ENCODE results near the gene HNRNPH3. TPM values are rescaled to one million over a fixed set of nuclear protein-coding genes. Genes with fewer than 3 reads are reported as not detected.
"Not testable (repeated sequence)": the region's sequence is repeated elsewhere in the genome, so short reads cannot be mapped to it uniquely, and the experiment has no call there.

The HNRNPH3 gene
- total RNA-seq, 6 experiments from 2014 or later: 105 to 170 (median 136) TPM

DNA sequence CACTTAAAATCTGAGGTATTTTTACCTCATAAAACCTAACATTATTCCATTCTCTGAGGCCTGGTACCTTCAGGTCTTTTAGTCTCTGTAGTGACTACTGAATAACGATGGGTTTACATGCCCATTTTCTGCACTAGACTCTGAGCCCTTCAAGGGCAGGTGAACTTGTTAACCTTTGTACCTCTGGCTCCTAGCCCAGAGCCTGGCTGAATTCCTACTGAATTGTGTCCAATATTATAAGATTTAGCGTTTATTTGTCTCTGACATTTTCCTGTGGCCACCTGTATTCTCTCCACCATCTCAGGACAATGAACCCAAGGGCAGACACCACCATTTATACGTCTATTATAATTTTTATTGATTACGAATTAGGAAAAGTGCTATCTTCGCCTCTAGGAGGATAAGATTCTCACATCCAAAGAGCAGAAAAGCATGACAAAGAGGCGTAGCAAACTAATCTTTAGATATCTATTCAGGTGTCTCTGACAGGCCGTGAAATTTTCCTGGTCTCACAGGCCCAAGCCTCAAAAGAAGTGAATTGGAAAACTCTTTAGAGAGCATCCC lies 27.9 kb upstream of the HNRNPH3 start:
- no peaks in the 10 kb centered on the region for H3K36me3 Mint-ChIP-seq (ENCODE audit: low read depth)
- no peak overlapping the region for H3K27ac Mint-ChIP-seq
- H3K9me3 Mint-ChIP-seq: no peaks in the 10 kb centered on the region
- no peak for DNase-seq
- H3K27me3 Mint-ChIP-seq (ENCODE audit: insufficient read depth): no peaks in the 10 kb centered on the region
- H3K4me1 Mint-ChIP-seq (ENCODE audit: low read depth): peaks cover 9% of the 10 kb centered on the region
- H3K4me3 Mint-ChIP-seq: no peak overlapping the region
- no peak for TF ChIP-seq CTCF (IDR thresholded peaks at IDR 0.05)

DNA sequence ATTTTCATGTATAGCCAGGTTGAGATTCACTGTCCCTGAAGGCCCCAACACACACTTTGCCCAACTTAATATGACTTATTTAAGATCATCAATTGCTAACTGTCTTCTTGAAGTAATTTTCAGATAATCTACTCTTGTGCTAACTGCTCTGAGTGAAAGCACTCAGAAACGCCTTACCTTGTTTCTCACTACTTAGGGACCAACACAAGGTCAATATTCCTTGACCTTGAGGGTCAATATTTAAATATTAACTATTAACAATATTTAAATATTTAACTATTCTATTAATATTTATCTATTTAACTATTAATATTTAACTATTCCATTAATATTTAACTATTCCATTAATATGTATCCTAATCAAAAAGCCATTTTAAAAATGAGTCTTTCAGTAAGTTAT lies 26.0 kb upstream of the HNRNPH3 start:
- no peak for DNase-seq
- Mint-ChIP-seq H3K4me3 (no peak overlapping the region), H3K9me3 (no peaks in the 10 kb centered on the region), H3K27me3 (ENCODE audit: insufficient read depth) (no peaks in the 10 kb centered on the region), H3K27ac (no peak overlapping the region), H3K4me1 (ENCODE audit: low read depth) (peaks cover 9% of the 10 kb centered on the region), H3K36me3 (ENCODE audit: low read depth) (no peaks in the 10 kb centered on the region)
- TF ChIP-seq CTCF (IDR thresholded peaks at IDR 0.05): no peak

GRCh38 chr10:68310531-68310930 lies 21.3 kb upstream of the HNRNPH3 start:
- 0 out of 2 replicates have a peak, but pooled peaks cover under 1% of the 10 kb centered on the region for H3K36me3 Mint-ChIP-seq (ENCODE audit: low read depth)
- no peak overlapping the region for H3K4me3 Mint-ChIP-seq
- no peaks in the 10 kb centered on the region; the same call in 1 of the 2 replicates for H3K9me3 Mint-ChIP-seq
- H3K27me3 Mint-ChIP-seq (ENCODE audit: insufficient read depth): no peaks in the 10 kb centered on the region; the same call in 1 of the 2 replicates
- TF ChIP-seq CTCF (IDR thresholded peaks at IDR 0.05): no peak
- no peaks in the 10 kb centered on the region for H3K4me1 Mint-ChIP-seq (ENCODE audit: low read depth)
- H3K27ac Mint-ChIP-seq: no peak overlapping the region
- no peak for DNase-seq

DNA sequence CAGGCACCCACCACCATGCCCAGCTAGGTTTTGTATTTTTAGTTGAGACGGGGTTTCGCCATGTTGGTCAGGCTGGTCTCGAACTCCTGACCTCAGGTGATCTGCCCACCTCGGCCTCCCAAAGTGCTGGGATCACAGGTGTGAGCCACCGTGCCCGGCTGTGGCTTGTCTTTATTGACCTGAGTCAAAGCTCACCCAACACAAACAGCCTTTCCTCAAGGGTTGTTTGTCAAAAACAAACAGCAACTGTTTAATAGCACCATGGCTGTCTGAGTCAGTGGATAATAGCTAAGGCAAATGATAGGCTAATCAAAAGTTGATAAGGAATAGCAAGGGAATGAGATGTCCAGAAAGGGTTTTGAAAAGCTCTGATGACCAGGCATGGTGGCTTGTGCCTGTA lies 16.9 kb upstream of the HNRNPH3 start:
- peaks cover 20% of the 10 kb centered on the region for H3K9me3 Mint-ChIP-seq
- H3K4me1 Mint-ChIP-seq (ENCODE audit: low read depth); H3K27me3 Mint-ChIP-seq (ENCODE audit: insufficient read depth); DNase-seq; H3K27ac Mint-ChIP-seq; H3K4me3 Mint-ChIP-seq: not testable (repeated sequence)
- peaks cover 18% of the 10 kb centered on the region for H3K36me3 Mint-ChIP-seq (ENCODE audit: low read depth)

DNA sequence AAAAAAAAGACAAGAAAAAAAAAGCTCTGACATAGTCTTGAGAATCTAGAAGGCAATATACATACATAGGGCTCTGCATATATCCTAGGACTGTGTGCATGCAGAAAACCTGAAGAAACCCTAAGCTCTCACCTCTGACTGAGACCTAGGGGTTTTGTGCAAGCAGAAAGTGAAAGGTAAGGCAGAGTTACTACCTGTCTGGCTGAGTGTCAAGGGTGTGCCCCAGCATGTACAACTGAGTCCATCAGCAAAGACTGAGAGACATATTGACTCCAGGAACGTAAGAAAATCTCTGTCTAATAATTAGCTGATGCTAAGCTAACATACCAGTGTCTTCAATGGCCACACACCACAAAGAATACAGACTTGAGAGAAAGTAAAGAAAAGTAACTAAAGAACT lies 16.3 kb upstream of the HNRNPH3 start:
- Mint-ChIP-seq H3K4me3 (no peak overlapping the region), H3K36me3 (ENCODE audit: low read depth) (peaks cover 18% of the 10 kb centered on the region), H3K4me1 (ENCODE audit: low read depth) (no peaks in the 10 kb centered on the region), H3K9me3 (peaks cover 20% of the 10 kb centered on the region), H3K27me3 (ENCODE audit: insufficient read depth) (peaks cover 1% of the 10 kb centered on the region), H3K27ac (no peak overlapping the region)
- TF ChIP-seq CTCF (IDR thresholded peaks at IDR 0.05): no peak
- no peak for DNase-seq

- no peak for DNase-seq
- no peak overlapping the region for H3K4me3 Mint-ChIP-seq
- H3K9me3 Mint-ChIP-seq: peaks cover 20% of the 10 kb centered on the region
- TF ChIP-seq CTCF (IDR thresholded peaks at IDR 0.05): no peak
- H3K4me1 Mint-ChIP-seq (ENCODE audit: low read depth): no peaks in the 10 kb centered on the region
- H3K27ac Mint-ChIP-seq: no peak overlapping the region
- peaks cover 1% of the 10 kb centered on the region for H3K27me3 Mint-ChIP-seq (ENCODE audit: insufficient read depth)
- peaks cover 18% of the 10 kb centered on the region for H3K36me3 Mint-ChIP-seq (ENCODE audit: low read depth)
Measured at GRCh38 chr10:68318331-68319059, 13.4 kb upstream of the HNRNPH3 start.

DNA sequence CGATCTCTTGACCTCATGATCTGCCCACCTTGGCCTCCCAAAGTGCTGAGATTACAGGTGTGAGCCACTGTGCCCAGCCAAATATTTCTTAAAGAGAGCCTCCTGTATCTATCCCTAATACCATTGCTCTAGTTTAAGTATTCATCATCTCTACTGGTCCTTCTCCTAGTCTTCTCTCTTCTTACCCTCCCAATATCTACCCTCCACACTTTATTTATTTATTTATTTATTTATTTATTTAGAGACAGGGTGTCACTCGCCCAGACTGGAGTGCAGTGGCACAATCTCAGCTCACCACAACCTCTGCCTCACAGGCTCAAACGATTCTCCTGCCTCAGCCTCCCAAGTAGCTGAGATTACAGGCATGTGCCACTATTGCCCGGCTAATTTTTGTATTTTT lies 7.5 kb upstream of the HNRNPH3 start:
- H3K4me1 Mint-ChIP-seq (ENCODE audit: low read depth): peaks cover 22% of the 10 kb centered on the region
- not testable (repeated sequence) for H3K36me3 Mint-ChIP-seq (ENCODE audit: low read depth); DNase-seq; H3K4me3 Mint-ChIP-seq; H3K27me3 Mint-ChIP-seq (ENCODE audit: insufficient read depth); H3K9me3 Mint-ChIP-seq; H3K27ac Mint-ChIP-seq
